Cerebellar nuclear complex (tissue), 1 donor: Measurements from ENCODE around the gene TMEM50A.
"Not testable (repeated sequence)": the region's sequence is repeated elsewhere in the genome, so short reads cannot be mapped to it uniquely, and the experiment has no call there.

ENCODE experiments used
- DNase-seq, 2 experiments: peaks; one replicate each; lab custom pipeline; 2025; lab: John Stamatoyannopoulos, UW

The TMEM50A gene

GRCh38 chr1:25338188-25338981 lies at the start of gene TMEM50A:
TMEM50A (plus strand) TSS chr1:25338334; CDS start chr1:25340487, 2,153 bp downstream.
- peak; percentile 42 to 45 for DNase-seq

- DNase-seq, result not testable (repeated sequence)
Measured at GRCh38 chr1:25288573-25289101, 49.5 kb upstream of the TMEM50A start.

- not testable (repeated sequence) for DNase-seq
Measured at GRCh38 chr1:25290043-25290442, 48.1 kb upstream of the TMEM50A start.

GRCh38 chr1:25293426-25293825 lies 44.7 kb upstream of the TMEM50A start:
- DNase-seq, result not testable (repeated sequence)

- not testable (repeated sequence) for DNase-seq
Measured at GRCh38 chr1:25294889-25295826, 43.0 kb upstream of the TMEM50A start.

- not testable (repeated sequence) for DNase-seq
Measured at GRCh38 chr1:25296501-25296900, 41.6 kb upstream of the TMEM50A start.

GRCh38 chr1:25300729-25301128 lies 37.4 kb upstream of the TMEM50A start:
- DNase-seq, result not testable (repeated sequence)

GRCh38 chr1:25302330-25302729 lies 35.8 kb upstream of the TMEM50A start:
- not testable (repeated sequence) for DNase-seq

GRCh38 chr1:25304936-25305335 lies 33.2 kb upstream of the TMEM50A start:
- DNase-seq, result not testable (repeated sequence)

GRCh38 chr1:25308168-25308567 lies 30.0 kb upstream of the TMEM50A start:
- not testable (repeated sequence) for DNase-seq

- not testable (repeated sequence) for DNase-seq
Measured at GRCh38 chr1:25309085-25309484, 29.0 kb upstream of the TMEM50A start.

GRCh38 chr1:25309486-25309885 lies 28.6 kb upstream of the TMEM50A start:
- not testable (repeated sequence) for DNase-seq

- DNase-seq, result not testable (repeated sequence)
Measured at GRCh38 chr1:25312806-25313470, 25.2 kb upstream of the TMEM50A start.

GRCh38 chr1:25320314-25320938 lies 17.7 kb upstream of the TMEM50A start:
- not testable (repeated sequence) for DNase-seq

GRCh38 chr1:25322127-25322526 lies 16.0 kb upstream of the TMEM50A start:
- not testable (repeated sequence) for DNase-seq

GRCh38 chr1:25324407-25324806 lies 13.7 kb upstream of the TMEM50A start:
- DNase-seq, result not testable (repeated sequence)

GRCh38 chr1:25327864-25328790 lies 10.0 kb upstream of the TMEM50A start:
- DNase-seq, result not testable (repeated sequence)

- not testable (repeated sequence) for DNase-seq
Measured at GRCh38 chr1:25328791-25329185, 9.3 kb upstream of the TMEM50A start.

GRCh38 chr1:25329336-25329735 lies 8.8 kb upstream of the TMEM50A start:
- DNase-seq, result not testable (repeated sequence)

- not testable (repeated sequence) for DNase-seq
Measured at GRCh38 chr1:25329950-25330349, 8.2 kb upstream of the TMEM50A start.
